Caco-2 (cell line): ENCODE data around the gene CIITA. TPM values are rescaled to one million over a fixed set of nuclear protein-coding genes. Genes with fewer than 3 reads are reported as not detected.
"Not testable (repeated sequence)": the region's sequence is repeated elsewhere in the genome, so short reads cannot be mapped to it uniquely, and the experiment has no call there.

Experiments
- BruUV-seq: library from RNA; stranded (reverse); fragments of 400-500 nt; replicated peaks from 2 replicates; lab custom pipeline; 2021; lab: Mats Ljungman, UMichigan
- CTCF ChIA-PET: fragments of 300-600 bp; sonication (Branson Sonifier 250); formaldehyde crosslinking; loops from one replicate; lab custom pipeline; 2022; ENCODE audit warnings: antibody characterized with exemption; lab: Charles Lee
- POLR2A ChIA-PET: fragments of 300-600 bp; sonication (Branson Sonifier 250); formaldehyde crosslinking; loops from one replicate; lab custom pipeline; 2022; ENCODE audit warnings: antibody characterized with exemption; lab: Charles Lee
- DNase-seq, 2 experiments: peaks; one replicate each; pipeline versions ENCODE4 v3.0.0 to v3.0.0-alpha.2; 2020 to 2022
- H3K27me3 ChIP-seq: replicated peaks from 2 replicates; pipeline ENCODE4 v1.6.0; 2011; ENCODE audit warnings: low read length; ENCODE audit not compliant: control insufficient read depth, insufficient read depth
- H3K36me3 ChIP-seq: 2 replicates; pipeline ENCODE4 v1.5.1; 2011; ENCODE audit warnings: low read length; ENCODE audit not compliant: control insufficient read depth, insufficient read depth
- H3K4me1 ChIP-seq: fragments of 250-450 bp; sonication (Bioruptor Pico); 2 replicates; pipeline ENCODE4 v1.5.1; 2020; ENCODE audit warnings: mild to moderate bottlenecking
- H3K4me3 ChIP-seq: 2 replicates; pipeline ENCODE4 v1.5.1; 2011; ENCODE audit warnings: low read depth, mild to moderate bottlenecking, control low read depth, low read length
- H3K9me3 ChIP-seq: fragments of 250-450 bp; sonication (Bioruptor Pico); 2 replicates; pipeline ENCODE4 v1.5.1; 2020; ENCODE audit warnings: mild to moderate bottlenecking, moderate library complexity
- H3K27ac Mint-ChIP-seq: one replicate; pipeline ENCODE4 v1.8.0; 2022; ENCODE audit warnings: mixed read lengths; ENCODE audit not compliant: unreplicated experiment
- H3K27me3 Mint-ChIP-seq: one replicate; pipeline ENCODE4 v1.8.0; 2022; ENCODE audit warnings: mixed read lengths; ENCODE audit not compliant: insufficient read depth, unreplicated experiment
- H3K36me3 Mint-ChIP-seq: one replicate; pipeline ENCODE4 v1.8.0; 2022; ENCODE audit warnings: mild to moderate bottlenecking, mixed read lengths; ENCODE audit not compliant: insufficient read depth, unreplicated experiment
- H3K4me1 Mint-ChIP-seq: one replicate; pipeline ENCODE4 v1.8.0; 2022; ENCODE audit warnings: low read depth, mixed read lengths; ENCODE audit not compliant: unreplicated experiment
- H3K4me3 Mint-ChIP-seq: one replicate; pipeline ENCODE4 v1.8.0; 2022; ENCODE audit warnings: mild to moderate bottlenecking, moderate library complexity, mixed read lengths; ENCODE audit not compliant: unreplicated experiment
- H3K9me3 Mint-ChIP-seq: one replicate; pipeline ENCODE4 v1.8.0; 2022; ENCODE audit warnings: mixed read lengths; ENCODE audit not compliant: unreplicated experiment
- intact Hi-C: fragments of 100-400 bp; cut with micrococcal nuclease; formaldehyde crosslinking; loops from one replicate; pipeline ENCODE4 v1.10.0; 2022; ENCODE audit not compliant: unreplicated experiment
- total RNA-seq: library from RNA; stranded (reverse); gene quantifications from 2 replicates; pipeline ENCODE4 v1.2.3, GENCODE V29; 2022
- TF ChIP-seq, protein P1 (sequence below), 2 experiments: fragments of 200-600 bp in 1 of 2; IDR thresholded peaks; 1 replicate in 1 of 2; 2 replicates in 1 of 2; pipeline versions ENCODE4 v1.5.1 to v1.8.0; 2011 to 2022; ENCODE audit warnings: antibody characterized with exemption in 1 of 2, control low read depth in 1 of 2, inconsistent platforms in 1 of 2, low read depth in 1 of 2, low read length in 1 of 2, mild to moderate bottlenecking in 1 of 2, moderate library complexity in 1 of 2; ENCODE audit not compliant: insufficient read depth in 1 of 2, severe bottlenecking in 1 of 2, unreplicated experiment in 1 of 2

Gene CIITA
- total RNA-seq, 1 experiment from 2014 or later: 0.27 TPM

DNA sequence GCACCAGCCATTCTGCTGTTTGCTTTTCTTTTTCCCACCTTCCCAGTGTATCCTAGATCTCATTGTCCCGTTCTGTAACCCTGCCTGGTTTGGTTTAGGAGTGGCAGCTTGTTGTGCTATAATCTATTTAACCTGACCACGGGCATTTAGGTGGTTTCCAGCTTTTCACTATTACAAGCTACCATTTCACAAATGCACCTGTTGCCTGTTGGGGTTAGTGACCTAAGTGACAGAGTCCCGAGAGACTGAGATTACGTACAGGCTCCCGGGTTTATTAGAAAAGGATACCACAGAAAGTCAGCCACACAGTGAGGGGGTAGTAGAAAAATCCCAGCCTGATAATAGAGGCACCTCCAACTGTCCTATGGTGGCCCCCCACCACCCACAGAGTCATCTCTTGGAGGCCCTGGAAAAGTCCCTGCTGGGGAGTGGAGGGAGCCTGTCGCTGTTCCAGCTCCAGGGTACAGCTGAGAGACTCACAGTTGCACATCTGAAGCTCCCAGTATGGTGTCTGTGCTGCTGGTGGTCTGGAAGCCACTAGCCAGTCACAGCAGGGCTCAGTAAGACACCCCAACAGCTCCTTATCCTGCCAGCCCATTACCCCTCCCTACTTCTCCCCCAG is 88.5 kb downstream of the CIITA start:
- Mint-ChIP-seq H3K36me3 (peaks cover 9% of the 10 kb centered on the region), H3K27ac (no peak overlapping the region), H3K4me1 (no peaks in the 10 kb centered on the region), H3K4me3 (no peak overlapping the region), H3K27me3 (no peaks in the 10 kb centered on the region), H3K9me3 (no peaks in the 10 kb centered on the region)
- Histone ChIP-seq H3K27me3 (no peaks in the 10 kb centered on the region), H3K4me3 (no peak overlapping the region), H3K4me1 (no peaks in the 10 kb centered on the region), H3K36me3 (no peaks in the 10 kb centered on the region; the same call in 1 of the 2 replicates), H3K9me3 (no peaks in the 10 kb centered on the region)
- no TSS peak for BruUV-seq
- TF ChIP-seq, protein P1, sequence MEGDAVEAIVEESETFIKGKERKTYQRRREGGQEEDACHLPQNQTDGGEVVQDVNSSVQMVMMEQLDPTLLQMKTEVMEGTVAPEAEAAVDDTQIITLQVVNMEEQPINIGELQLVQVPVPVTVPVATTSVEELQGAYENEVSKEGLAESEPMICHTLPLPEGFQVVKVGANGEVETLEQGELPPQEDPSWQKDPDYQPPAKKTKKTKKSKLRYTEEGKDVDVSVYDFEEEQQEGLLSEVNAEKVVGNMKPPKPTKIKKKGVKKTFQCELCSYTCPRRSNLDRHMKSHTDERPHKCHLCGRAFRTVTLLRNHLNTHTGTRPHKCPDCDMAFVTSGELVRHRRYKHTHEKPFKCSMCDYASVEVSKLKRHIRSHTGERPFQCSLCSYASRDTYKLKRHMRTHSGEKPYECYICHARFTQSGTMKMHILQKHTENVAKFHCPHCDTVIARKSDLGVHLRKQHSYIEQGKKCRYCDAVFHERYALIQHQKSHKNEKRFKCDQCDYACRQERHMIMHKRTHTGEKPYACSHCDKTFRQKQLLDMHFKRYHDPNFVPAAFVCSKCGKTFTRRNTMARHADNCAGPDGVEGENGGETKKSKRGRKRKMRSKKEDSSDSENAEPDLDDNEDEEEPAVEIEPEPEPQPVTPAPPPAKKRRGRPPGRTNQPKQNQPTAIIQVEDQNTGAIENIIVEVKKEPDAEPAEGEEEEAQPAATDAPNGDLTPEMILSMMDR (IDR thresholded peaks at IDR 0.05; ENCODE audit: insufficient read depth in 1 of 2, low read depth in 1 of 2, low read length in 1 of 2, severe bottlenecking in 1 of 2, unreplicated experiment in 1 of 2): no peak
- DNase-seq: no peak
- CTCF ChIA-PET: interaction anchor here (0.6 kb wide), 1 partner anchor 212 kb away, joined by 5 read pairs; no protein-coding TSS in a partner anchor
- POLR2A ChIA-PET: no interaction called here
- intact Hi-C loops: no loop called here

DNA sequence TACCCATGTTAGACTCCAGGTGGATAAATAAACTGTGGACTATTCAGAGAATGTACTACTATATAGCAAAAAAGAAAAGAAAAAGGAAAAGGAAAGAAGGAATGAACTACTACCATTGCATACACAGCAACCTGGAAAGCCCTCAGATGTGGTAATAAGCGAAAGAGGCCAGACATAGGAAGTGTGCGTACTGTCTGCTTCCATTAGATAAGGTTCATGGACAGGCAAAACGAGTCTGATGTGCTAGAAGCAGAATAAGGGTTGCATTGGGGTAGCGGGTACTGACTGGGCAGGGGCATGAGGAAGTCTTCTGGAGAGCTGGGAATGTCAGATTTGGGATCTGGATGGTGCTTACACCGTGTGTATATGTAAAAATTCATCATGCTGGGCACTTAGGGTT is 89.1 kb downstream of the CIITA start:
- no peaks in the 10 kb centered on the region; the same call in 1 of the 2 replicates for H3K36me3 ChIP-seq
- Mint-ChIP-seq H3K9me3 (no peaks in the 10 kb centered on the region), H3K4me3 (no peak overlapping the region), H3K36me3 (peaks cover 15% of the 10 kb centered on the region), H3K27me3 (no peaks in the 10 kb centered on the region), H3K4me1 (no peaks in the 10 kb centered on the region), H3K27ac (no peak overlapping the region)
- no TSS peak for BruUV-seq
- H3K9me3 ChIP-seq: no peaks in the 10 kb centered on the region
- no peaks in the 10 kb centered on the region for H3K27me3 ChIP-seq
- no peaks in the 10 kb centered on the region for H3K4me1 ChIP-seq
- DNase-seq: no peak
- intact Hi-C loops: no loop called here
- no peak overlapping the region for H3K4me3 ChIP-seq
- TF ChIP-seq, protein P1 (IDR thresholded peaks at IDR 0.05; ENCODE audit: insufficient read depth in 1 of 2, low read depth in 1 of 2, low read length in 1 of 2, severe bottlenecking in 1 of 2, unreplicated experiment in 1 of 2): no peak
- ChIA-PET CTCF (interaction anchor here (0.6 kb wide), 1 partner anchor 212 kb away, joined by 5 read pairs; no protein-coding TSS in a partner anchor), POLR2A (no interaction called here)

DNA sequence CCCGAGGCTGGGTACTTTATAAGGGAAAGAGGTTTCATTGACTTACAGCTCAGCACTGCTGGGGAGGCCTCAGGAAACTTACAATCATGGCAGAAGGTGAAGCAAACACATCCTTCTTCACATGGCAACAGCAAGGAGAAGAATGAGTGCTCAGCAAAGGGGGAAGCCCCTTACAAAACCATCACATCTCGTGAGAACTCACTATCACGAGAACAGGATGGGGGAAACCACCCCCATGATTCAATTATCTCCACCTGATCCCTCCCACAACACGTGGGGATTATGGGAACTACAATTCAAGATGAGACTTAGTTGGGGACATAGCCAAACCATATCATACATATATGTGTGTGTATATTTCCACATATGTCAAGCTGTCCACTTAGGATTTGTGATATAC is 89.6 kb downstream of the CIITA start:
- intact Hi-C loops, CTCF ChIA-PET, H3K9me3 ChIP-seq, H3K4me1 Mint-ChIP-seq, H3K4me3 Mint-ChIP-seq, POLR2A ChIA-PET, H3K36me3 ChIP-seq, H3K27me3 Mint-ChIP-seq, H3K27me3 ChIP-seq, H3K4me3 ChIP-seq, H3K27ac Mint-ChIP-seq, H3K4me1 ChIP-seq, BruUV-seq, DNase-seq, H3K9me3 Mint-ChIP-seq: not testable (repeated sequence)
- peaks cover 15% of the 10 kb centered on the region for H3K36me3 Mint-ChIP-seq
